Tibial nerve (tissue), 4 donors: Measurements from ENCODE around the gene KATNB1. TPM values are rescaled to one million over a fixed set of nuclear protein-coding genes. Genes with fewer than 3 reads are reported as not detected.
"Not testable (repeated sequence)": the region's sequence is repeated elsewhere in the genome, so short reads cannot be mapped to it uniquely, and the experiment has no call there.

Source experiments
- DNase-seq, 2 donors: peaks; one replicate each; pipeline ENCODE4 v3.0.0-alpha.2; 2019; ENCODE audit warnings: low spot score in 2 of 2
- H3K27ac ChIP-seq, 4 donors: fragments of 200-600 bp; sonication (generic) in 3 of 4; one replicate each; pipeline ENCODE4 v1.5.1; 2017 to 2019; ENCODE audit warnings: mild to moderate bottlenecking in 1 of 4
- H3K27me3 ChIP-seq, 2 donors: fragments of 200-600 bp; sonication (generic) in 1 of 2; one replicate each; pipeline versions ENCODE4 v1.5.1 to v1.6.0; 2017 to 2019
- H3K36me3 ChIP-seq, 3 donors: fragments of 200-600 bp; sonication (generic); one replicate each; pipeline ENCODE4 v1.5.1; 2018 to 2019
- H3K4me1 ChIP-seq, 4 donors: fragments of 200-600 bp; sonication (generic) in 3 of 4; one replicate each; pipeline ENCODE4 v1.5.1; 2017 to 2019
- H3K4me3 ChIP-seq, 4 donors: fragments of 200-600 bp; sonication (generic) in 3 of 4; one replicate each; pipeline ENCODE4 v1.5.1; 2017 to 2019; ENCODE audit warnings: mild to moderate bottlenecking in 1 of 4, moderate library complexity in 1 of 4
- H3K9me3 ChIP-seq, 4 donors: fragments of 200-600 bp; sonication (generic) in 3 of 4; one replicate each; pipeline ENCODE4 v1.5.1; 2017 to 2019
- CTCF ChIP-seq, 5 experiments: fragments of 200-600 bp in 3 of 5; fragments of 450-650 bp in 2 of 5; sonication (generic) in 3 of 5; IDR thresholded peaks; one replicate each; pipeline ENCODE4 v1.5.1; 2016 to 2019; ENCODE audit warnings: antibody characterized with exemption in 5 of 5, mild to moderate bottlenecking in 3 of 5, moderate library complexity in 2 of 5
- EP300 ChIP-seq, 2 donors: sonication (generic); formaldehyde crosslinking; IDR thresholded peaks; one replicate each; pipeline ENCODE4 v1.6.1; 2017; ENCODE audit warnings: antibody characterized with exemption in 2 of 2, mild to moderate bottlenecking in 1 of 2
- POLR2A ChIP-seq, 2 donors: fragments of 450-650 bp; IDR thresholded peaks; one replicate each; pipeline ENCODE4 v1.6.1; 2017; ENCODE audit warnings: antibody characterized with exemption in 2 of 2, mild to moderate bottlenecking in 2 of 2, moderate library complexity in 2 of 2
- WGBS, 2 donors: methylation state at CpG; one replicate each; pipeline ENCODE4 v1.1.5; 2018; 5-methylcytosine and 5-hydroxymethylcytosine counted together
- total RNA-seq, 4 donors: library from RNA; depleted of rRNA; stranded (reverse); fragments of >200 nt; gene quantifications; one replicate each; pipeline ENCODE4 v1.1.0, GENCODE V29; 2016

Gene KATNB1
- total RNA-seq, 4 donors from 2014 or later = 21.0 to 36.8 (median 27.5) TPM

DNA sequence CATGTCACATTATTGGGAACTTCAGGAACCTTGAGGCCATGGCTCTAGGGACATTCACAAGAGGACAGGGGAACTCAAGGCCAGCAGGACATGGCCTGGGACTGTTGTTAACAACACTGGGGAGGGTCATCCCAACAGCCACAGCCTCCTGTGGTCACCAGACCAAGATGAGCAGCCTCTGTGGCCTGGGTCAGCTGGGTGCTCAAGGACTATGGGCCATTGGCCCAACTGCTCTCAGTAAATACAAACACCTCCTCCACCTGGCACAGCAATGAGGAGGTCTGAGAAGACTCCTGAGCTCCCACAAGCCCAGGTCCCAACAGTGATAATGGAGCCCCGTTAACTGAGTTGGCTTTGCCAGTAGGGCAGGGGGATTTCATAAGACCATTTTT, 45.8 kb downstream of the KATNB1 start:
- peaks cover 0 to 69% (median 3%) of the 10 kb centered on the region in 3 donors for H3K36me3 ChIP-seq

GRCh38 chr16:57781741-57782606, 46.4 kb downstream of the KATNB1 start:
- DNase-seq = no peak
- Histone ChIP-seq H3K4me3 (no peak overlapping the region), H3K27me3 (no peaks in the 10 kb centered on the region), H3K9me3 (no peaks in the 10 kb centered on the region), H3K4me1 (peaks cover 0 to 7% (median 2%) of the 10 kb centered on the region in 4 donors), H3K36me3 (peaks cover 0 to 71% (median 3%) of the 10 kb centered on the region in 3 donors), H3K27ac (no peak overlapping the region)
- TF ChIP-seq POLR2A (IDR thresholded peaks at IDR 0.05) = no peak
- TF ChIP-seq CTCF (IDR thresholded peaks at IDR 0.05) = no peak
- no peak for TF ChIP-seq EP300 (IDR thresholded peaks at IDR 0.05)
- 85 to 91% methylated on average over 10 of the region's 10 CpGs for WGBS, 2 donors

More for the DNA sequence above, 45.8 kb downstream of the KATNB1 start:
- H3K27ac ChIP-seq = no peak overlapping the region
- H3K4me1 ChIP-seq = peaks cover 0 to 1% (median 0%) of the 10 kb centered on the region in 4 donors
- 92 to 100% methylated on average over 1 of the region's 1 CpG for WGBS, 2 donors
- DNase-seq = no peak
- TF ChIP-seq EP300 (IDR thresholded peaks at IDR 0.05) (no peak), POLR2A (IDR thresholded peaks at IDR 0.05) (no peak)
- H3K9me3 ChIP-seq = no peaks in the 10 kb centered on the region
- H3K27me3 ChIP-seq = no peaks in the 10 kb centered on the region
- H3K4me3 ChIP-seq = no peak overlapping the region

DNA sequence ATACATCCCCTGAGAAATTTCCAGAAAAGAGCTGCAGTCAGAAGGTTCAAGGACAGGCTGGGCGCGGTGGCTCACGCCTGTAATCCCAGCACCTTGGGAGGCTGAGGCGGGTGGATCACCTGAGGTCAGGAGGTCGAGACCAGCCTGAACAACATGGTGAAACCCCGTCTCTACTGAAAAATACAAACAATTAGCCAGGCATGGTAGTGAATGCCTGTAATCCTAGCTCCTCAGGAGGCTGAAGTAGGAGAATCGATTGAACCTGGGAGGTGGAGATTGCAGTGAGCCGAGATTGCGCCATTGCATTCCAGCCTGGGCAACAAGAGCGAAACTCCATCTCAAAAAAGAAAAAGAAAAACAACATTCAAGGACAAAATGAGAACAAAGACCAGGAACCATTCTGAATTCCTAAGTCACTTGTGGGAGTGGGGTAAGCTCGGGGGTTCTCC, 47.1 kb downstream of the KATNB1 start:
- 91 to 92% methylated on average over 11 of the region's 11 CpGs for WGBS, 2 donors
- Histone ChIP-seq H3K36me3 (peaks cover 0 to 76% (median 3%) of the 10 kb centered on the region in 3 donors), H3K4me1 (peaks cover 0 to 14% (median 4%) of the 10 kb centered on the region in 4 donors)
- not testable (repeated sequence) for H3K27ac ChIP-seq, H3K9me3 ChIP-seq, H3K27me3 ChIP-seq, H3K4me3 ChIP-seq, DNase-seq

DNA sequence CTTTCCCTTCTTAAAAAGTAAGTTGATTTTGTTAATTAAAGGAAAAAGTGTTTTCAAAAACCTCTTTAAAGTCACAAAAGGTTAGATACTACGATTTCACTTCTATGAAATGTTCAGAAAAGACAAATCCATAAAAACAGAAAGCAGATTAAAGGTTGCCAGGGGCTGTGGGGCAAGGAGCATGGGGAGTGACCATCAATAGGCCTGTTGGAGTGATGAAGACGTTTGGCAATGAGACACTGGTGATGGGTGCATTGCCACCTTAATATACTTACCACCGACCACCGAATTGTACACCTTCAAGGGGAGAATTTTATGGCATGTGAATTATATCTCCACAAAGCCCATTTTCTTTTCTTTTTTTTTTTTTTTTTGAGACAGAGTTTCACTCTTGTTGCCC, 47.5 kb downstream of the KATNB1 start:
- peaks cover 0 to 76% (median 3%) of the 10 kb centered on the region in 3 donors for H3K36me3 ChIP-seq
- no peaks in the 10 kb centered on the region for H3K9me3 ChIP-seq
- no peak overlapping the region for H3K4me3 ChIP-seq
- H3K27ac ChIP-seq = no peak overlapping the region
- no peaks in the 10 kb centered on the region for H3K27me3 ChIP-seq
- no peak for DNase-seq
- H3K4me1 ChIP-seq = peaks cover 0 to 19% (median 4%) of the 10 kb centered on the region in 4 donors
- WGBS, 2 donors = 79 to 83% methylated on average over 4 of the region's 4 CpGs
- TF ChIP-seq POLR2A (IDR thresholded peaks at IDR 0.05) (no peak), CTCF (IDR thresholded peaks at IDR 0.05) (no peak), EP300 (IDR thresholded peaks at IDR 0.05) (no peak)

DNA sequence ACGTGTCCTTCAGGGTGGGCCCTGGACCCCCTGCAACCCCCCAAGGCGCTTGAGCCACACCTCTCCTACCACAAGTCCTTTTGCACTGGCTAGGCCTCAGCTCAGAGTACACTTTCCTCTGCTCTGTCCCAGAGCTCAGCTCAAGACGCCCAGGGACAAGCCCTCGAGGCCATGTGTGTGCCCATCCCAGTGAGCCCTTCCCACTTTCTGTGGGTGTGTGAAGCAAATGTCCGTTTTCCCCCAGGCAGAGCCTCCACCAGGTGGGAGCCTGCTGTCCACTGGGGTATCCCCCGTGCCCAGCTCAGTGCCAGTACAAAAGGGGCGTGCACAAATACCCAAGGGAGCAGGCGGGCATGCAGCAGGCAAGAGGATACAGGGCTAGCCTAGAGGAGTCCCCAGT, 48.3 kb downstream of the KATNB1 start:
- DNase-seq = no peak
- peaks cover 0 to 21% (median 4%) of the 10 kb centered on the region in 4 donors for H3K4me1 ChIP-seq
- TF ChIP-seq EP300 (IDR thresholded peaks at IDR 0.05) = no peak
- no peak for TF ChIP-seq CTCF (IDR thresholded peaks at IDR 0.05)
- no peak for TF ChIP-seq POLR2A (IDR thresholded peaks at IDR 0.05)
- H3K27me3 ChIP-seq = no peaks in the 10 kb centered on the region
- WGBS, 2 donors = 87 to 88% methylated on average over 8 of the region's 8 CpGs
- H3K27ac ChIP-seq = no peak overlapping the region
- H3K4me3 ChIP-seq = no peak overlapping the region
- H3K9me3 ChIP-seq = no peaks in the 10 kb centered on the region
- H3K36me3 ChIP-seq = peaks cover 0 to 80% (median 3%) of the 10 kb centered on the region in 3 donors

GRCh38 chr16:57784334-57784733, 48.8 kb downstream of the KATNB1 start:
- no peaks in the 10 kb centered on the region for H3K27me3 ChIP-seq
- no peak overlapping the region for H3K27ac ChIP-seq
- peaks cover 0 to 80% (median 3%) of the 10 kb centered on the region in 3 donors for H3K36me3 ChIP-seq
- no peak for DNase-seq
- H3K9me3 ChIP-seq = no peaks in the 10 kb centered on the region
- peaks cover 0 to 21% (median 4%) of the 10 kb centered on the region in 4 donors for H3K4me1 ChIP-seq
- no peak overlapping the region for H3K4me3 ChIP-seq
- WGBS, 2 donors = 91% methylated on average over 7 of the region's 7 CpGs
- TF ChIP-seq POLR2A (IDR thresholded peaks at IDR 0.05) = no peak
- TF ChIP-seq CTCF (IDR thresholded peaks at IDR 0.05) = no peak
- TF ChIP-seq EP300 (IDR thresholded peaks at IDR 0.05) = no peak
